Measurements from ENCODE around the gene TAPBP.

TAPBP gene

GRCh38 chr6:33319939-33320314 lies 6.0 kb upstream of the TAPBP start:
- DNase-seq (ENCODE audit: low read depth) = no peak

- DNase-seq (ENCODE audit: low read depth) = no peak
Measured at GRCh38 chr6:33318426-33319073, 4.7 kb upstream of the TAPBP start.

GRCh38 chr6:33317669-33318425 lies 4.0 kb upstream of the TAPBP start, which contains the start of gene ZBTB22:
Gene ZBTB22, minus strand, starts transcription at chr6:33317744. Its CDS starts 828 bp downstream, at chr6:33316916.
- peak; percentile 92 for DNase-seq (ENCODE audit: low read depth)

GRCh38 chr6:33317419-33317668 lies 3.5 kb upstream of the TAPBP start:
- DNase-seq (ENCODE audit: low read depth) = no peak

GRCh38 chr6:33316603-33317418 lies 2.9 kb upstream of the TAPBP start:
- DNase-seq (ENCODE audit: low read depth) = no peak

GRCh38 chr6:33315793-33316602 lies 2.1 kb upstream of the TAPBP start:
- DNase-seq (ENCODE audit: low read depth) = no peak

- no peak for DNase-seq (ENCODE audit: low read depth)
Measured at GRCh38 chr6:33314943-33315792, 1.3 kb upstream of the TAPBP start.

GRCh38 chr6:33314515-33314942 lies 651 bp upstream of the TAPBP start:
- no peak for DNase-seq (ENCODE audit: low read depth)

GRCh38 chr6:33313105-33313708 lies 671 bp downstream of the TAPBP start:
- DNase-seq (ENCODE audit: low read depth) = no peak

- DNase-seq (ENCODE audit: low read depth) = peak; percentile 66
Measured at GRCh38 chr6:33312361-33313104, 1.3 kb downstream of the TAPBP start.

GRCh38 chr6:33306356-33306755 lies 7.5 kb downstream of the TAPBP start:
- DNase-seq (ENCODE audit: low read depth) = no peak

- DNase-seq (ENCODE audit: low read depth) = no peak
Measured at GRCh38 chr6:33305052-33305451, 8.8 kb downstream of the TAPBP start.

GRCh38 chr6:33304216-33304615 lies 9.7 kb downstream of the TAPBP start:
- no peak for DNase-seq (ENCODE audit: low read depth)

GRCh38 chr6:33301877-33302276 lies 12.0 kb downstream of the TAPBP start:
- no peak for DNase-seq (ENCODE audit: low read depth)

- peak; percentile 94 for DNase-seq (ENCODE audit: low read depth)
Measured at GRCh38 chr6:33299237-33299944, 14.5 kb downstream of the TAPBP start.

GRCh38 chr6:33298773-33299236 lies 15.1 kb downstream of the TAPBP start, which contains the start of gene RGL2:
Gene RGL2, minus strand, starts transcription at chr6:33298942. Its CDS starts 332 bp downstream, at chr6:33298610.
- no peak for DNase-seq (ENCODE audit: low read depth)

- peak; percentile 59 for DNase-seq (ENCODE audit: low read depth)
Measured at GRCh38 chr6:33297956-33298772, 15.7 kb downstream of the TAPBP start.

- no peak for DNase-seq (ENCODE audit: low read depth)
Measured at GRCh38 chr6:33297406-33297955, 16.4 kb downstream of the TAPBP start.

Measured in activated T-cell treated with anti-CD3 and anti-CD28 coated beads for 48 hours (primary cell).